BLaER1 (cell line): ENCODE measurements around the gene SCAF1.

Experiments
- H3K27ac ChIP-seq: shearing (Covaris generic); formaldehyde crosslinking; 2 replicates; pipeline ENCODE4 v1.8.1; 2022
- H3K27me3 ChIP-seq: shearing (Covaris generic); formaldehyde crosslinking; 2 replicates; pipeline ENCODE4 v1.8.1; 2022
- H3K36me3 ChIP-seq: shearing (Covaris generic); formaldehyde crosslinking; 2 replicates; pipeline ENCODE4 v1.8.1; 2022
- H3K4me1 ChIP-seq: shearing (Covaris generic); formaldehyde crosslinking; 2 replicates; pipeline ENCODE4 v1.8.1; 2022
- H3K4me2 ChIP-seq: shearing (Covaris generic); formaldehyde crosslinking; 2 replicates; pipeline ENCODE4 v1.8.1; 2022
- H3K4me3 ChIP-seq: shearing (Covaris generic); formaldehyde crosslinking; 2 replicates; pipeline ENCODE4 v1.8.1; 2022
- H3K9ac ChIP-seq: shearing (Covaris generic); formaldehyde crosslinking; 2 replicates; pipeline ENCODE4 v1.8.1; 2022
- H3K9me3 ChIP-seq: shearing (Covaris generic); formaldehyde crosslinking; 2 replicates; pipeline ENCODE4 v1.8.1; 2022
- H4K20me1 ChIP-seq: shearing (Covaris generic); formaldehyde crosslinking; 2 replicates; pipeline ENCODE4 v1.8.1; 2022
- Cebpa-rat ChIP-seq: shearing (Covaris generic); IDR thresholded peaks from 2 replicates; pipeline ENCODE4 v1.8.1; 2022

Gene SCAF1

GRCh38 chr19:49704888-49705642 lies 63.1 kb downstream of the SCAF1 start:
- no peak overlapping the region for H3K4me3 ChIP-seq
- no peak for TF ChIP-seq Cebpa-rat
- H3K9me3 ChIP-seq = no peaks in the 10 kb centered on the region
- no peaks in the 10 kb centered on the region for H3K36me3 ChIP-seq
- H3K9ac ChIP-seq = no peak overlapping the region
- H3K4me1 ChIP-seq = no peaks in the 10 kb centered on the region
- H4K20me1 ChIP-seq = no peaks in the 10 kb centered on the region
- H3K4me2 ChIP-seq = no peak overlapping the region
- H3K27ac ChIP-seq = no peak overlapping the region
- no peaks in the 10 kb centered on the region for H3K27me3 ChIP-seq

GRCh38 chr19:49705919-49706318 lies 63.9 kb downstream of the SCAF1 start:
- no peaks in the 10 kb centered on the region for H3K9me3 ChIP-seq
- no peaks in the 10 kb centered on the region for H3K27me3 ChIP-seq
- no peak for TF ChIP-seq Cebpa-rat
- H3K36me3 ChIP-seq = no peaks in the 10 kb centered on the region
- no peaks in the 10 kb centered on the region for H4K20me1 ChIP-seq
- H3K27ac ChIP-seq = no peak overlapping the region
- no peak overlapping the region for H3K9ac ChIP-seq
- H3K4me3 ChIP-seq = no peak overlapping the region
- no peaks in the 10 kb centered on the region for H3K4me1 ChIP-seq
- H3K4me2 ChIP-seq = no peak overlapping the region
